ENCODE results near the gene EIPR1. TPM values are rescaled to one million over a fixed set of nuclear protein-coding genes. Genes with fewer than 3 reads are reported as not detected.

EIPR1 gene
- total and polyA plus RNA-seq, 10 of the 15 experiments (the other 5 are each of a cell fraction or from before 2014, with no cell fraction given) = 23.6 to 61.2 (median 42.2) TPM

DNA sequence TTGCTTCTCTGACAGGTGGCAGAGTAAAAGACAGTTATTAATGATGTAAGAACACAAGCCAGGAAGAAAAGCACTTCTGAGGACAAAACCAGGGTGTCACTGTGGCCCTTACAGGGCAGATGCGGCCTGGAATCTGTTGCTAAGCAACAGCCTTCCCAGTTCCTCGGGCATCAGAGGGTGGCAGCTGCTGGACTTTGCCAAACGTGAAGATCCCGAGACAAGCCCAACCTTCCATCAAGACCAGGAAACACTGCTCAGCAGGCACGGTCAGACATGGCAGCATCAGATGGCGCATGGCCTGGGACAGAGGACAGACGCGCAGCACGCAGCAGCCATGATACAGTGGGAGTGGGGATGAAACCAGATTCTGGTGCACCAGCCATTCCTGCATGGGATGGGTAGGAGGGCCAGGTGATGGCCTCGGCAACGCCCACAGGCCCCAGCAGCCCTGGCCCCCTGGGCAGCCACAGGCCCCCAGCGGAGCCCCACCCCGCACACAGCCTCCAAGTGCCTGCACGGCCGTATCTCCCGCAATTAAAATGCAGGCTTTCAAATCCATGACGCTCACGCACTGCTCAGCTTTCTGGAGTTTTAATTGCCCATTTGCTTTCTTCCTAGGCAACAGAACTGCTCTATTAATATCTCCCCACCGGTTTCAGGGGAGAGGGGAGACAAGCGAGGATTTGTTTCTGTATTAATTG, 89.0 kb downstream of the EIPR1 start:
- Histone ChIP-seq H3K27ac (ENCODE audit: control insufficient read depth, insufficient read depth) (no peak overlapping the region), H3K79me2 (ENCODE audit: control insufficient read depth, insufficient read depth, low read length) (no peaks in the 10 kb centered on the region), H2AFZ (ENCODE audit: control insufficient read depth, low read depth, low read length) (no peak overlapping the region), H3K9ac (ENCODE audit: control insufficient read depth, insufficient read depth, low read length) (no peak overlapping the region), H3K36me3 (ENCODE audit: control insufficient read depth in 2 of 2, insufficient read depth in 2 of 2, low read length in 1 of 2) (no peaks in the 10 kb centered on the region; a peak in 1 of 4 replicates), H3K27me3 (replicated peaks in 1 of 2; ENCODE audit: control insufficient read depth in 2 of 2, insufficient read depth in 2 of 2, low read length in 1 of 2) (no peaks in the 10 kb centered on the region), H3K4me3 (no peak overlapping the region), H3K4me1 (ENCODE audit: control insufficient read depth, insufficient read depth, low read length) (no peaks in the 10 kb centered on the region), H3K4me2 (ENCODE audit: control insufficient read depth, insufficient read depth) (no peak overlapping the region), H4K20me1 (ENCODE audit: control insufficient read depth, insufficient read depth) (no peaks in the 10 kb centered on the region), H3K9me3 (replicated peaks; ENCODE audit: control insufficient read depth, insufficient read depth, low read length) (no peaks in the 10 kb centered on the region; the same call in 2 of the 3 replicates)
- no peak for FAIRE-seq
- ChIA-PET SMC1A (ENCODE audit: uncharacterized antibody, unreplicated experiment) (no interaction called here), POLR2A (no interaction called here), RAD21 (ENCODE audit: unreplicated experiment) (no interaction called here), CTCF (no interaction called here)
- in situ Hi-C loops (cut with MboI) (no loop called here), intact Hi-C loops (cut with micrococcal nuclease; ENCODE audit: unreplicated experiment) (no loop called here)
- no TSS peak for BruUV-seq (replicated peaks)
- TF ChIP-seq IRF4 (IDR thresholded peaks at IDR 0.05; ENCODE audit: low read depth, low read length) = no peak
- TF ChIP-seq RAD21 (IDR thresholded peaks at IDR 0.05; ENCODE audit: insufficient read depth, low read depth, low read length) = no peak
- no peak for TF ChIP-seq NFXL1 (IDR thresholded peaks at IDR 0.05; ENCODE audit: borderline replicate concordance)
- TF ChIP-seq YY1 (IDR thresholded peaks at IDR 0.05; ENCODE audit: low read depth, low read length) = no peak
- no peak for TF ChIP-seq CHD2 (IDR thresholded peaks at IDR 0.05; ENCODE audit: borderline replicate concordance, low read depth, low read length)
- TF ChIP-seq SMARCA5 (IDR thresholded peaks at IDR 0.05) = no peak
- TF ChIP-seq, protein P1, sequence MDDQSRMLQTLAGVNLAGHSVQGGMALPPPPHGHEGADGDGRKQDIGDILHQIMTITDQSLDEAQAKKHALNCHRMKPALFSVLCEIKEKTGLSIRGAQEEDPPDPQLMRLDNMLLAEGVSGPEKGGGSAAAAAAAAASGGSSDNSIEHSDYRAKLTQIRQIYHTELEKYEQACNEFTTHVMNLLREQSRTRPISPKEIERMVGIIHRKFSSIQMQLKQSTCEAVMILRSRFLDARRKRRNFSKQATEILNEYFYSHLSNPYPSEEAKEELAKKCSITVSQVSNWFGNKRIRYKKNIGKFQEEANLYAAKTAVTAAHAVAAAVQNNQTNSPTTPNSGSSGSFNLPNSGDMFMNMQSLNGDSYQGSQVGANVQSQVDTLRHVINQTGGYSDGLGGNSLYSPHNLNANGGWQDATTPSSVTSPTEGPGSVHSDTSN (IDR thresholded peaks at IDR 0.05; ENCODE audit: insufficient replicate concordance, low read depth, low read length) = no peak
- no peak for TF ChIP-seq CEBPB (IDR thresholded peaks at IDR 0.05; ENCODE audit: borderline replicate concordance in 1 of 2, low read depth in 2 of 2, low read length in 2 of 2)
- TF ChIP-seq CBFB (IDR thresholded peaks at IDR 0.05; ENCODE audit: low read depth) = no peak
- no peak for TF ChIP-seq TAF1 (IDR thresholded peaks at IDR 0.05; ENCODE audit: borderline replicate concordance, low read depth, low read length)
- TF ChIP-seq SREBF1 (IDR thresholded peaks at IDR 0.05; ENCODE audit: low read length) = no peak
- ATAC-seq = no peak
- WGBS (ENCODE audit: insufficient coverage, insufficient replicate concordance, low lambda C conversion rate, missing lambda C conversion rate) = 93% methylated on average over 18 of the region's 20 CpGs
- DNase-seq (ENCODE audit: low read depth, low spot score) = no peak
